Stomach (tissue), 9 donors: ENCODE results near the gene OR5B12. TPM values are rescaled to one million over a fixed set of nuclear protein-coding genes. Genes with fewer than 3 reads are reported as not detected.

ENCODE experiments used
- DNase-seq, 2 donors: peaks; one replicate each; pipeline versions ENCODE4 v3.0.0 to v3.0.0-alpha.2; 2013 to 2019
- H3K27ac ChIP-seq, 5 donors: fragments of 200-600 bp in 4 of 5; sonication (generic) in 4 of 5; one replicate each; pipeline ENCODE4 v1.5.1; 2013 to 2019; ENCODE audit warnings: mild to moderate bottlenecking in 1 of 5, moderate library complexity in 1 of 5
- H3K27me3 ChIP-seq, 3 donors: fragments of 200-600 bp; sonication (generic); one replicate each; pipeline ENCODE4 v1.5.1; 2017 to 2019; ENCODE audit warnings: mixed run types in 1 of 3
- H3K36me3 ChIP-seq, 4 donors: fragments of 200-600 bp; sonication (generic); 1 replicate in 3 of 4; 2 replicates in 1 of 4; pipeline ENCODE4 v1.5.1; 2016 to 2019
- H3K4me1 ChIP-seq, 4 donors: fragments of 200-600 bp; sonication (generic); one replicate each; pipeline ENCODE4 v1.5.1; 2016 to 2019
- H3K4me3 ChIP-seq, 4 donors: fragments of 200-600 bp; sonication (generic) in 3 of 4; one replicate each; pipeline ENCODE4 v1.5.1; 2016 to 2019; ENCODE audit warnings: mild to moderate bottlenecking in 1 of 4
- H3K9me3 ChIP-seq, 4 donors: fragments of 200-600 bp; sonication (generic); one replicate each; pipeline ENCODE4 v1.5.1; 2016 to 2019
- EP300 ChIP-seq: sonication (generic); formaldehyde crosslinking; IDR thresholded peaks from one replicate; pipeline ENCODE4 v1.6.1; 2017; ENCODE audit warnings: antibody characterized with exemption
- POLR2A ChIP-seq, 4 donors: fragments of 450-650 bp; IDR thresholded peaks; one replicate each; pipeline ENCODE4 v1.6.1; 2016; ENCODE audit warnings: antibody characterized with exemption in 4 of 4, control low read depth in 2 of 4, mild to moderate bottlenecking in 1 of 4, moderate library complexity in 1 of 4
- POLR2AphosphoS5 ChIP-seq, 3 donors: sonication (generic); formaldehyde crosslinking; IDR thresholded peaks; one replicate each; pipeline ENCODE4 v1.6.1; 2016; ENCODE audit warnings: antibody characterized with exemption in 3 of 3
- WGBS, 5 donors: extraction: QIAGEN DNeasy Blood & Tissue Kit in 3 of 5; methylation state at CpG; one replicate each; pipeline versions ENCODE4 v1.1.5 to v1.1.7; 2013 to 2018; 5-methylcytosine and 5-hydroxymethylcytosine counted together
- intact Hi-C: fragments of 100-400 bp; cut with DNase I; formaldehyde crosslinking; loops from one replicate; pipeline ENCODE4 v1.15.1; 2023; ENCODE audit warnings: low total_unique reads
- polyA plus RNA-seq, 3 donors: library from polyadenylated mRNA; stranded (reverse); fragments of 200-250 nt; gene quantifications; one replicate each; pipeline ENCODE4 v1.2.3, GENCODE V29; 2013
- total RNA-seq, 5 donors: library from RNA; depleted of rRNA; stranded (reverse); fragments of >200 nt; gene quantifications; one replicate each; pipeline versions ENCODE4 v1.1.0 to v1.2.3, GENCODE V29; 2014 to 2016
- TF ChIP-seq, protein P1 (sequence below), 7 experiments: fragments of 450-650 bp in 4 of 7; fragments of 200-600 bp in 3 of 7; sonication (generic) in 3 of 7; IDR thresholded peaks; one replicate each; pipeline ENCODE4 v1.5.1; 2016 to 2019; ENCODE audit warnings: antibody characterized with exemption in 7 of 7, control low read depth in 2 of 7, mild to moderate bottlenecking in 1 of 7
- donor health status: healthy with polysubstance abuse.
- donor health status: Bipolar disorder and iron deficiency.
- donor health status: healthy.

Gene OR5B12
- total and polyA plus RNA-seq, 8 donors: 0.37 TPM; not detected in 7

DNA sequence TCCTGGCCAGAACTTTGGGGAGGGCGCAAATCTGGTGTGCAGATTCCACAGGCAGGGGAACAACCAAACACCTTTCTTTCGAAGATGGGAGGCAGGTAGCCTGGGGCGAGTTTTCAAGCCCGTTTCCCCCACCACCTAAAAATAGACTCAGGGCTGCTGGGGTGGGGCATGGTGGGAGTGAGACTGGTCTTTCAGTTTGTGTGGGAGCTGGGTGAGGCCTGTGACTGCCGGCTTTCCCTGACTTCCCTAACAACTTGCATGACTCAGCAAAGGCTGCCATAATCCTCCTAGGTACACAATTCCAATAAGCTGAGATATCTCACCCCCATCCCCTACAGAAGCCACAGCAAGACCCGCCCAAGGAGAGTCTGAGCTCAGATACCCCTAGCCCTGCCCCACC is 4.3 kb upstream of the OR5B12 start:
- Histone ChIP-seq H3K4me1 (no peaks in the 10 kb centered on the region), H3K4me3 (no peak overlapping the region), H3K27ac (no peak overlapping the region), H3K9me3 (peaks cover 2 to 55% (median 41%) of the 10 kb centered on the region in 4 donors), H3K36me3 (no peaks in the 10 kb centered on the region), H3K27me3 (no peaks in the 10 kb centered on the region)
- no peak for DNase-seq
- no peak for TF ChIP-seq EP300
- no peak for TF ChIP-seq POLR2AphosphoS5 (IDR thresholded peaks at IDR 0.05)
- no peak for TF ChIP-seq POLR2A (IDR thresholded peaks at IDR 0.05)
- TF ChIP-seq, protein P1, sequence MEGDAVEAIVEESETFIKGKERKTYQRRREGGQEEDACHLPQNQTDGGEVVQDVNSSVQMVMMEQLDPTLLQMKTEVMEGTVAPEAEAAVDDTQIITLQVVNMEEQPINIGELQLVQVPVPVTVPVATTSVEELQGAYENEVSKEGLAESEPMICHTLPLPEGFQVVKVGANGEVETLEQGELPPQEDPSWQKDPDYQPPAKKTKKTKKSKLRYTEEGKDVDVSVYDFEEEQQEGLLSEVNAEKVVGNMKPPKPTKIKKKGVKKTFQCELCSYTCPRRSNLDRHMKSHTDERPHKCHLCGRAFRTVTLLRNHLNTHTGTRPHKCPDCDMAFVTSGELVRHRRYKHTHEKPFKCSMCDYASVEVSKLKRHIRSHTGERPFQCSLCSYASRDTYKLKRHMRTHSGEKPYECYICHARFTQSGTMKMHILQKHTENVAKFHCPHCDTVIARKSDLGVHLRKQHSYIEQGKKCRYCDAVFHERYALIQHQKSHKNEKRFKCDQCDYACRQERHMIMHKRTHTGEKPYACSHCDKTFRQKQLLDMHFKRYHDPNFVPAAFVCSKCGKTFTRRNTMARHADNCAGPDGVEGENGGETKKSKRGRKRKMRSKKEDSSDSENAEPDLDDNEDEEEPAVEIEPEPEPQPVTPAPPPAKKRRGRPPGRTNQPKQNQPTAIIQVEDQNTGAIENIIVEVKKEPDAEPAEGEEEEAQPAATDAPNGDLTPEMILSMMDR (IDR thresholded peaks at IDR 0.05): no peak
- intact Hi-C loops: no loop called here
- WGBS, 5 donors: 78 to 85% (median 83%) methylated on average over 6 of the region's 6 CpGs

DNA sequence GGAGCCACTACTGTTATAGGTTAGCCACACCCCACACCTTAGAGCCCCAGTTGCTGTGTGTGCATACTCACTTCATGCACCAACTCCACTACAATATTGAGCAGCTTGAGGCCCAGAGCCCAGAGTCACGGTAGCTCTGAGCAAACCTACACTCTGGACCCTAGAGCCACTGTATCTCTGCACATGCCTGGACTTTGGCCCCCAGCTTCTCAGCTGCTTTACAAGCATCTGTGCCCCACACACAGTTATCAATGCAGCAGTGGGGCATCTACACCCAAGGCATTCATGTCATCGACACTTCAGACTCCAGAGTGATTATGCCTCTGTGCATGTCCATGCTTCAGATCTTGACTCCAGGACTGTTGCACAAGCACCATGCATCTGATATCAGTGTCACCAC is 2.3 kb upstream of the OR5B12 start:
- intact Hi-C loops: no loop called here
- peaks cover 2 to 48% (median 36%) of the 10 kb centered on the region in 4 donors for H3K9me3 ChIP-seq
- H3K4me1 ChIP-seq: no peaks in the 10 kb centered on the region
- H3K36me3 ChIP-seq: no peaks in the 10 kb centered on the region
- no peak for DNase-seq
- no peaks in the 10 kb centered on the region for H3K27me3 ChIP-seq
- H3K27ac ChIP-seq: no peak overlapping the region
- TF ChIP-seq POLR2A (IDR thresholded peaks at IDR 0.05): no peak
- TF ChIP-seq, protein P1 (IDR thresholded peaks at IDR 0.05): no peak
- no peak for TF ChIP-seq POLR2AphosphoS5 (IDR thresholded peaks at IDR 0.05)
- no peak for TF ChIP-seq EP300
- WGBS, 5 donors: 70 to 100% (median 83%) methylated on average over 2 of the region's 2 CpGs
- no peak overlapping the region for H3K4me3 ChIP-seq

- peaks cover 0 to 24% (median 2%) of the 10 kb centered on the region in 4 donors for H3K9me3 ChIP-seq
- H3K27me3 ChIP-seq: no peaks in the 10 kb centered on the region
- H3K36me3 ChIP-seq: no peaks in the 10 kb centered on the region
- intact Hi-C loops: no loop called here
- H3K4me1 ChIP-seq: no peaks in the 10 kb centered on the region
- no peak overlapping the region for H3K4me3 ChIP-seq
- no peak for TF ChIP-seq POLR2AphosphoS5 (IDR thresholded peaks at IDR 0.05)
- WGBS, 5 donors: 27 to 61% (median 38%) methylated on average over 4 of the region's 4 CpGs
- DNase-seq: no peak
- no peak overlapping the region for H3K27ac ChIP-seq
These were observed 3.5 kb downstream of the OR5B12 start for GRCh38 chr11:58438486-58438885.

DNA sequence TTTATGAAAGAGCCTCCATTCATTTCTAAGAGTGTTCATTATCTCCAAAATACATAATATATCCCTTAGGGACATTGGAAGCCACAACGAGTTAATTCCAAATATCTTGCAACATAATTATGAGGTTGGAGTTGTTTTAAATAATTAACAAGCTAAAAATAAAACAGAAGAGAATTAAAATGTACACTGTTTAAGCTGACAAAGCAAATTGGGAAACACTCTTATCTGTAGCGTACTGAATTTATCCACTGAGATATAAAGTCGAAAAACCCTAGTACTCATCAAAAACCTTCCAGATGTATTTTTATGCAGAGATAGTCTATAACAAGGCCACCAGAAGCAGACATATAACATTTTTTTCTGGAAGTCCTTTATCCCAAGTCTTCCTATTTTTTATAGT is 7.8 kb downstream of the OR5B12 start:
- TF ChIP-seq EP300 (no peak), POLR2A (IDR thresholded peaks at IDR 0.05) (no peak), POLR2AphosphoS5 (IDR thresholded peaks at IDR 0.05) (no peak)
- TF ChIP-seq, protein P1 (IDR thresholded peaks at IDR 0.05): no peak
- no peak for DNase-seq
- WGBS, 5 donors: 82 to 89% (median 84%) methylated on average over 3 of the region's 3 CpGs

DNA sequence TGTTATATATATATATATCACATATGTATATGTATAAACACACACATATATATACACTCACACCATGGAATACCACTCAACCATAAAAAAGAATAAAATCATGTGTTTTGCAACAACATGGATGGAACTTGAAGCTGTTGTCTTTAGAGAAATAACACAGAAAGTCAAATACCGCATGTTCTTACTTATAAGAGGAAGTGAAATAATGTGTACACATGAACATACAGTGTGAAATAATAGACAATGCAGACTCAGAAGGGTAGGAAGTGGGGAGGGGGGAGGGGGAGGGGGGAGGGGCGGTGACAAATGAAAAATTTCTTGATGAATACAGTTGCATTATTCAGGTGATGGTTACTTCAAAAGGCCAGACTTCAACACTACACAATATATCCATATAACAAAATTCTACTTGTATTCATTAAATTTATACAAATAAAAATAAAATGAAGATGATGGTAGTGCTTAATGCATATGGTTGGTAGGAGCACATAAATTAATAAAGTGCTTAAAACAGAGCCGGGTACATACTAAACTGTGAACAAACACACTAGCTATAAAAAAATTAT is 8.3 kb downstream of the OR5B12 start:
- Histone ChIP-seq H3K4me1 (no peaks in the 10 kb centered on the region), H3K27ac (no peak overlapping the region), H3K27me3 (no peaks in the 10 kb centered on the region), H3K36me3 (no peaks in the 10 kb centered on the region), H3K9me3 (peaks cover 0 to 29% (median 2%) of the 10 kb centered on the region in 4 donors), H3K4me3 (no peak overlapping the region)
- 43 to 82% (median 67%) methylated on average over 3 of the region's 3 CpGs for WGBS, 5 donors
- no peak for TF ChIP-seq POLR2AphosphoS5 (IDR thresholded peaks at IDR 0.05)
- intact Hi-C loops: no loop called here
- no peak for DNase-seq

More for the DNA sequence above, 7.8 kb downstream of the OR5B12 start:
- intact Hi-C loops: no loop called here
- H3K9me3 ChIP-seq: peaks cover 0 to 29% (median 2%) of the 10 kb centered on the region in 4 donors
- no peaks in the 10 kb centered on the region for H3K27me3 ChIP-seq
- no peak overlapping the region for H3K27ac ChIP-seq
- H3K4me1 ChIP-seq: no peaks in the 10 kb centered on the region
- H3K4me3 ChIP-seq: no peak overlapping the region
- no peaks in the 10 kb centered on the region for H3K36me3 ChIP-seq
